ENCODE results near the gene ALDOB. TPM values are rescaled to one million over a fixed set of nuclear protein-coding genes. Genes with fewer than 3 reads are reported as not detected.

Gene ALDOB
- total RNA-seq, 1 donor from 2014 or later: 4.8 TPM

DNA sequence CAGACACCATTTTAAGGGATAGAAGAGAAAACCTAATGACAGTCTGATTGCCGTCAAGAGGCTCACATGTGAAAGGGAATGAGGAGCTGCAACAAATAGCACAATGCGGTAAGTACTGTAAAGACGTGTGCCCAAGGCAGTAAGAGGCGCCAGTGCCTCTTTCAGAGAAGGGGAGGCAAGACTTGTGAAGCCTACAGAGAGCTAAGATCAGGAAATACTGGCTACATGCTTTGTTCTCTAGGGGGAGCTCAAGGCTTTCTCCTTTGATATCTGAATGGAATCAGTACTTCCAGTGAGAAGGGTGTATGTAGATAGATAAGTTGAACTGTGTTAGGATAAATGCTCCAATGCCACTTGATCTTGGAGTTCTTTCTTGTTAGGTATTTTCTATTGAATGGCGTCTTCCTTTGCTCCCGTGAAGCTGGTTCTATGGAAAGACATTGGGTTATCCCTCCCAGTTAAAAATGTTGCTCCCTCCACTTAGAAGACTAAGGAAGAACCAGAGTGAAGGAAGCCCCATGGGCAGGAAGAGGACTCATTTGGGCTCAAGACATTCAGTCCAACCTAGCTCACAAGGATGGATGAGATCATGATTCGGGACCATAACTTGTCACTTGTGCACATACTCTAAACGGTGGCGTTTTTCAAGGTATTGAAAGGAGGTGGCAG is 23.5 kb upstream of the ALDOB start:
- intact Hi-C loops (cut with DNase I): loop anchor here (1.0 kb wide), 1 partner anchor 71 kb away; no protein-coding TSS in a partner anchor
- TF ChIP-seq, protein P1, sequence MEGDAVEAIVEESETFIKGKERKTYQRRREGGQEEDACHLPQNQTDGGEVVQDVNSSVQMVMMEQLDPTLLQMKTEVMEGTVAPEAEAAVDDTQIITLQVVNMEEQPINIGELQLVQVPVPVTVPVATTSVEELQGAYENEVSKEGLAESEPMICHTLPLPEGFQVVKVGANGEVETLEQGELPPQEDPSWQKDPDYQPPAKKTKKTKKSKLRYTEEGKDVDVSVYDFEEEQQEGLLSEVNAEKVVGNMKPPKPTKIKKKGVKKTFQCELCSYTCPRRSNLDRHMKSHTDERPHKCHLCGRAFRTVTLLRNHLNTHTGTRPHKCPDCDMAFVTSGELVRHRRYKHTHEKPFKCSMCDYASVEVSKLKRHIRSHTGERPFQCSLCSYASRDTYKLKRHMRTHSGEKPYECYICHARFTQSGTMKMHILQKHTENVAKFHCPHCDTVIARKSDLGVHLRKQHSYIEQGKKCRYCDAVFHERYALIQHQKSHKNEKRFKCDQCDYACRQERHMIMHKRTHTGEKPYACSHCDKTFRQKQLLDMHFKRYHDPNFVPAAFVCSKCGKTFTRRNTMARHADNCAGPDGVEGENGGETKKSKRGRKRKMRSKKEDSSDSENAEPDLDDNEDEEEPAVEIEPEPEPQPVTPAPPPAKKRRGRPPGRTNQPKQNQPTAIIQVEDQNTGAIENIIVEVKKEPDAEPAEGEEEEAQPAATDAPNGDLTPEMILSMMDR (IDR thresholded peaks at IDR 0.05): peak; percentile 57 to 86 (median 73)
- DNase-seq (ENCODE audit: low spot score in 2 of 2): no peak
- Histone ChIP-seq H3K36me3 (no peaks in the 10 kb centered on the region), H3K27ac (no peak overlapping the region), H3K4me3 (no peak overlapping the region), H3K9me3 (no peaks in the 10 kb centered on the region), H3K4me1 (no peaks in the 10 kb centered on the region), H3K27me3 (no peaks in the 10 kb centered on the region)

DNA sequence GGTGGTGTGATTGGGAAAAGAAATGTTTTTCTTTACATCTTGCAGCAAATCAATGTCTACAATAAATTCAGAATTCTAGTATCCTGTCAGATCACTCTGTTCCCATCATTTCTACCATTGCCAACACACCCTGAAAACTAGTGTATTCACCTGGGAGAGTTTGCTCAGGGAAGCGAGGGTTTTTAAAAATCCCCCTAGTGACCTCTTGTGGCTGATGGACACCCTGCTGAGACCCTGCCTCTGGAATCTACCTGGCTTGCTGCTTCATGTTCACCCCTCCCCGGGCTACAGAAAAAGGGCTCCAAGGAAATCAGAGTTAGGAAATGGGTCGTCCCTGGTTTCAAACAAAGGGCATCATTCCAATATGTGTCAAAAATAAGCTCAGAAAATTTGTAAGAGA is 21.4 kb upstream of the ALDOB start:
- TF ChIP-seq, protein P1 (IDR thresholded peaks at IDR 0.05): no peak
- H3K27ac ChIP-seq: no peak overlapping the region
- DNase-seq (ENCODE audit: low spot score in 2 of 2): no peak
- H3K9me3 ChIP-seq: no peaks in the 10 kb centered on the region
- no peak overlapping the region for H3K4me3 ChIP-seq
- no peaks in the 10 kb centered on the region for H3K36me3 ChIP-seq
- no peaks in the 10 kb centered on the region for H3K4me1 ChIP-seq
- no peaks in the 10 kb centered on the region for H3K27me3 ChIP-seq
- intact Hi-C loops (cut with DNase I): no loop called here

DNA sequence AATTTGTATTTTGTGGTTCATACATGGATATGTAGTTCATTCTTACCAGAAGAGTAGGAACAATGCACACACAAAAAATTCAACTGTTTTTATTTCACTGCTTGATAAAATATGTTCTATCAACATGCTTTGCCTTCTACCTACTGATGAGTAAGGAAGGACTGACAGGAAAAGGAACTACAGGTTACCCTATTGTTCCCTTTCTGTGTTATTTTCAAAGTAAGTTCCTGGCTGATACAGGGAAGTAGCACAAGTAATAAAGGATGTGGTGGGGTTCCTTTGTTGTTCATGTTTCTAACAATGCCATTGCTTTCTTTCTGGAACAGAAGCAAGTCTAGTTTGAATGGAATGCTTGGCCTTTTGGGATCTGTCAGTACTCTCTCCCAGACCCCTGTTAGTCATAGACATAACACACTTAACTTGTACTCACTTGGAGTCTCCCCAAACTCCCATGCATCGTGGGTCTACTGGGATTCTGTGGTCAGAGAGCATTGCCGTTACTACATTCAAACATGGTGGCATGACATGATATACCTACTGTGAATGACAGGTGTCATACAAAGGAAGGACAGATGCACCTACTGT is 20.2 kb upstream of the ALDOB start:
- Histone ChIP-seq H3K27me3 (no peaks in the 10 kb centered on the region), H3K4me1 (no peaks in the 10 kb centered on the region), H3K36me3 (no peaks in the 10 kb centered on the region), H3K4me3 (no peak overlapping the region), H3K27ac (no peak overlapping the region), H3K9me3 (no peaks in the 10 kb centered on the region)
- intact Hi-C loops (cut with DNase I): no loop called here
- DNase-seq (ENCODE audit: low spot score in 2 of 2): no peak
- TF ChIP-seq, protein P1 (IDR thresholded peaks at IDR 0.05): no peak

DNA sequence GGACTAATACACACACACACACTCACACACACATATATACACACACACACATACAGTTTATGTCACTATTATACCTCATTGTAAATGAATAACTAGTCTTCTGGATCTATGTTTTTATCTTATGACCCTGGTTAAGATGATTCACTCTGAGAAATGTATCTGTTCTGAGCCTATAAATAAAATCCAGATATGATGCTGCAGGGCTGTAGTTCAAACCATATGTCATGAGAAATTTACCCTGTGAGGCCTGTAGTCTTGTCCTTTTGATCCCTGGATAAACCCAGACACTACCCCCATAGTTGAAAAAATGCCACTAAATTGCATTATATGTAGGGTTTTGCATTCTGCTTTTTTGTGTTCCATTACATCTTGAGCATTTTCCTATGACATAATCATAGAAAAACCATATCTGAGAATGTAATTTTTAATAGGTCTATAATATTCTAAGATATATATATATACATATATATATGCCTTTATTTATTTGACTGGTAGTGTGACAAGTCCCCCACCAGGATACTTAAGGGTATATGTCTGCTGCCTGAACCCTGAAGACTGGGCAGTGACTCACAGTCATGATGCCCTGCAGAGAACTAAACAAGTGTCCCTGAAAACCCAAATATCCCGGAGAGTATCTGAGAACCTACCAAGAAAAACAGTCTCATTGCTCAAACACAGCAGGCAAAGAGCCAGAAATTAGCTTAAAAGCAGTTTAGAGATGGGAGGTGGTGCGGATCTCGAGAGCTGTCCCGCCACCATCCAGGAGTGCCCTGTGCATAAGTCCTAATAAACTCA is 18.4 kb upstream of the ALDOB start:
- no peaks in the 10 kb centered on the region for H3K9me3 ChIP-seq
- no peak overlapping the region for H3K4me3 ChIP-seq
- TF ChIP-seq, protein P1 (IDR thresholded peaks at IDR 0.05): no peak
- H3K27me3 ChIP-seq: no peaks in the 10 kb centered on the region
- no peak overlapping the region for H3K27ac ChIP-seq
- intact Hi-C loops (cut with DNase I): no loop called here
- no peak for DNase-seq (ENCODE audit: low spot score in 2 of 2)
- H3K36me3 ChIP-seq: no peaks in the 10 kb centered on the region
- H3K4me1 ChIP-seq: no peaks in the 10 kb centered on the region

DNA sequence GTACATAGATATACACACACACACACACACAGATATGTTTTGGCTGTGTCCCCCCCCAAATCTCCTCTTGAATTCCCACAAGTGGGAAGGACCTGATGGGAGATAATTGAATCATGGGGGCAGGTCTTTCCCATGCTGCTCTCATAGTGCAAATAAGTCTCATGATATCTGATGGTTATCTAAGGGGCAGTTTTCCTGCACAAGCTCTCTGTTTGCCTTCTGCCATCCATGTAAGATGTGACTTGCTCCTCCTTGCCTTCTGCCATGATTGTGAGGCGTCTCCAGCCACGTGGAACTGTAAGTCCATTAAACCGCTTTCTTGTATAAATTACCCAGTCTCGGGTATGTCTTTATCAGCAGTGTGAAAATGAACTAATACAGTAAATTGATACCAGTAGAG is 15.9 kb upstream of the ALDOB start:
- Histone ChIP-seq H3K4me1 (no peaks in the 10 kb centered on the region), H3K4me3 (no peak overlapping the region), H3K9me3 (no peaks in the 10 kb centered on the region), H3K27me3 (no peaks in the 10 kb centered on the region), H3K36me3 (no peaks in the 10 kb centered on the region), H3K27ac (no peak overlapping the region)
- intact Hi-C loops (cut with DNase I): no loop called here
- no peak for DNase-seq (ENCODE audit: low spot score in 2 of 2)
- TF ChIP-seq, protein P1 (IDR thresholded peaks at IDR 0.05): no peak
